PC-3 (cell line): ENCODE data around the gene LTC4S.

ENCODE experiments used
- EZH2 ChIP-seq: fragments of 300-600 bp; sonication (generic); IDR thresholded peaks from one replicate; pipeline ENCODE4 v1.6.1; 2017; ENCODE audit warnings: antibody characterized with exemption, mild to moderate bottlenecking, low read length; ENCODE audit not compliant: unreplicated experiment
- EZH2phosphoT487 ChIP-seq: fragments of 300-600 bp; sonication (generic); IDR thresholded peaks from 2 replicates; pipeline ENCODE4 v1.6.1; 2018; ENCODE audit warnings: mild to moderate bottlenecking, antibody characterized with exemption, low read length, borderline replicate concordance
- TF ChIP-seq, protein P1 (sequence below): fragments of 300-600 bp; sonication (generic); conservative IDR thresholded peaks from 2 replicates; pipeline ENCODE4 v1.5.1; 2017; ENCODE audit warnings: antibody characterized with exemption, low read depth, mild to moderate bottlenecking, low read length

DNA sequence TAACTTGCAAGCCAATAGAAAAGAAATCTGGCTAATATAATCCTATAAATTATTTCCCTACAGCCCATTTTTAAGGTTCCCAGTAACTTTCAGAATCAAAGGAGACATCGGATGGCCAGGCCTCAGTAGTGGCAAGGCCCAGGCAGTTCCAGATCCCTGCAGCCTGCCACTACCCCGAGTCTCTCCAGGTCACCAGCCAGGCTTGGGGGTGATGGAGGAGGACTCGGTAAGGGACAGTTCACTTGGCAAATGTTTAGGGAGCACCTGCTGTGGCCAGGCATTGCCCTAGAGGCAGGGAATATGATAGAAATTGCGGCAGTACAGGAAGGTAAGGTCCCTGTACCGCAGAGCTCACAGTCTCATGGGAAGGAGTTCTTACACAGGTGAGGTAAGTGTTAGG, 15.2 kb upstream of the LTC4S start:
- TF ChIP-seq EZH2phosphoT487 (no peak), EZH2 (no peak)
- TF ChIP-seq, protein P1, sequence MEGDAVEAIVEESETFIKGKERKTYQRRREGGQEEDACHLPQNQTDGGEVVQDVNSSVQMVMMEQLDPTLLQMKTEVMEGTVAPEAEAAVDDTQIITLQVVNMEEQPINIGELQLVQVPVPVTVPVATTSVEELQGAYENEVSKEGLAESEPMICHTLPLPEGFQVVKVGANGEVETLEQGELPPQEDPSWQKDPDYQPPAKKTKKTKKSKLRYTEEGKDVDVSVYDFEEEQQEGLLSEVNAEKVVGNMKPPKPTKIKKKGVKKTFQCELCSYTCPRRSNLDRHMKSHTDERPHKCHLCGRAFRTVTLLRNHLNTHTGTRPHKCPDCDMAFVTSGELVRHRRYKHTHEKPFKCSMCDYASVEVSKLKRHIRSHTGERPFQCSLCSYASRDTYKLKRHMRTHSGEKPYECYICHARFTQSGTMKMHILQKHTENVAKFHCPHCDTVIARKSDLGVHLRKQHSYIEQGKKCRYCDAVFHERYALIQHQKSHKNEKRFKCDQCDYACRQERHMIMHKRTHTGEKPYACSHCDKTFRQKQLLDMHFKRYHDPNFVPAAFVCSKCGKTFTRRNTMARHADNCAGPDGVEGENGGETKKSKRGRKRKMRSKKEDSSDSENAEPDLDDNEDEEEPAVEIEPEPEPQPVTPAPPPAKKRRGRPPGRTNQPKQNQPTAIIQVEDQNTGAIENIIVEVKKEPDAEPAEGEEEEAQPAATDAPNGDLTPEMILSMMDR, result no peak
